ENCODE measurements around the gene TMEM52.

TMEM52 gene

DNA sequence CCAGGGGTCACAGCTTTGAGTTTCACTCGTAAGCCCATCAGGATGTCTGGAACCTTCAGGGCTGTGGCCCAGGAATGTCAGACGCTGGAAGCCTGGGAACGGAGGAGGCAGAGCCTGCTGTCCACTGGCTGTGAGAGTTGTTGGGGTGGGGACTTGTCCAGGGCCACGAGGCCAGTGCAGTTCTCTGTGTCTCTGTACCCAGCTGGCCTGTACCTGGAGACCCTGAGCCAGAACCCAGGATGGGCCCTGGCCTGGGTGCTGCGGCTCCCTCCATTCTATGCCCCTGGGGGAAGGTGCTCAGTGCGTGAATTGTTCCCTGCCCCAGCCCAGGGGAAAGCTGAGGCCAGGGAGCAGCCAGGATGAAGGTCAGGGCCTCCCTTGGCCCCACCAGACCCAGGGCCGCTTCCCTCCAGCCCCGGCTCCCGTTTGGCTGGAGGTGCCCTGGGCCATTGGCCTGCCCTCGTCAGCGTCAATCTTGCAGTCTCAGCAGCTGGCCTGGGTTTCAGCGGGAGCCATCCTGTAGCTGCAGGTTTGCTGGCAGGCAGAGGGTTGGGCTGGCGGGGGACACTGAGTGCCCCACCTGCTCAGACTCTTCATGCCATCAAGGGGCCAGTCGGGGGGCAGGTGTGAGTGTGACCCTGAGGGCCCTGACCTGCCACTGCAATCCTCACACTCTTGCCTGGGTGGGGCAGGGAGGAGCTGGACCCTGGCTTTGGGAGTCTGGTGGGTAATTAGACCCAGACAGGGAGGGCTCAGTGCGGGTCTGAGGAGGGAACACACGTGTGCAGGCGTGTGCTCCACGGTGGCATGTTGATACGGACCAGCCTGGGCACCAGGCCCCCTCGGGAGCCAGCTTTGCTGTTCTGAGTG, 4.7 kb downstream of the TMEM52 start:
- DNase-seq = no peak

DNA sequence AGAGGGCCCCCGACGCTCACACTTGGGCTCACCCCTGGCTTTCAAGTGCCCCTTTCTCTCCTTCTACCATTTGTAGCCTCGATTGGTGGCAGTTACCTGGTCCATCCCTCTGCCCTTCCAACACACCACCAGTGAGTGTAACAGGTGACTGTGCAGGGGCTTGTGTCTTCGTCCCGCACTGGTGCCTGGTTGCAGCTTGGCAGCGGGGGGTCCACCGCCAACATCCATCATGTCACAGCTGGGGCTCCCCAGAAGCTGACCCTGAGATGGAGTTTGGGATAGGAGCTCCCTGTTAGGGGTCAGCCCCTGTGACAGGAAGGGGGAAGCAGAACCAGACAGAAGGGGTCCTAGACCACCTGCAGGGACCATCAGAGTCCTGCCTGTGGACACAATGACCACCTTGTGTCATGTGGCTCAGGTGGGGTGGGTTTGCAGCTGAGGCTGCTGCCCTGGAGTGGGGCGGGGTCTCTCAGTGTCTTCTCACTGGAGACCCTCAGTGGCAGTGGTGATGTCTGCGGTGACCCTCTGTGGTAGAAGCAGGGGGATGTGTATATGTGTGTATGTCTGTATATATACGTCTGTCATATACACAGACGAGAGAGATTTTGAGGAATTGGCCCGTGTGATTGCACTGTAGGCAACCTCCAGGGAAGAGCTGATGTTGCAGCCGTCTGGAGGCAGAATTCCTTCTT, 7.6 kb downstream of the TMEM52 start:
- DNase-seq = no peak

DNA sequence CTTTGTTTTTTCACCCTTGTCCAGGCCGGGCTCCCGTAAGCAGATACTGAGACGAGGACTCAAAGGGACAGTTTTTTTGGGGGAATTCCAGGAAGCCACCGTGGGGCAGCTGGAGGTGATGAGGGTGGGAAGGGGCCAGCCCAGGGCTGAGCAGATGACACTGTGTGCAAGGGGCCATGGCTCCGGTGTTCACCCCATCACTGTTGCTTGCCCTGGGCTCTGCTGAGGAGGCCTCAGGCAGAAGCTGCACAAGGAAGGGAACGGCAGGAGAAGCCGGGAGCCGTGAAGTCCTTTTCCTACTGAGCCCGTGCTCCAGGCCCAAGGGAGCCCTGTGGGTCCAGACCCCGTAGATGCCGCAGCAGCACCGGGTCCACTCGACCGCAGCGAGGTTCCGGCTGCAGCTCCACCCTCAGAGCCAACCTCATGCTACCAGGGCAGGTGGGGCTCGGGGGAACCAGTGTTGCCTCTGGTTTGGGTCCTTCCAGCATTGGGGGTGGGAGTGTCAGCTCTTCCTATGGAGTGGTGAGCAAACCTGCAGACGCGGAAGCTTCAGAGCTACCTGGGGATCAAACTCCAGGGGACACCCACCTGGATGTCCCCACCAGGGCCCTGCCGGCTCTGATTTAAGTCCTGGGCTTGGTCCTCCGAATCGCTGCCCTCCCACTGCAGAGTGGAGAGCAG, 8.3 kb downstream of the TMEM52 start:
- DNase-seq = peak; percentile 61

DNA sequence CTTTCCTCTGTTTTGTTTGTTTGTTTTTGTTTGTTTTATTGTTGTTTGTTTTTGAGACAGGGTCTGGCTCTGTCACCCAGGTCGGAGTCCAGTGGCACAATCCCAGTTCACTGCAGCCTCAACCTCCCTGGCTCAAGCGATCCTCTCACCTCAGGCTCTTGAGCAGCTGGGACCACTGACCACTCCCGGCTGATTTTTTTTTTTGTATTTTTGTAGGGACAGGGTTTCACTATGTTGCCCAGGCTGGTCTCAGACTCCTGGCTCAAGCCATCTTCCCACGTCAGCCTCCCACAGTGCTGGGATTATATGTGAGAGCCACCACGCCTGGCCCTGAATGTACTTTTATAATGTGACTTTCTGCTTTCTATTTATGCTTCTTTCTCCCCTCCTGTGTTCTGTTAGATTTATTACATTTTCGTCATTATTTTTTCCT, 9.0 kb downstream of the TMEM52 start:
- no peak for DNase-seq

DNA sequence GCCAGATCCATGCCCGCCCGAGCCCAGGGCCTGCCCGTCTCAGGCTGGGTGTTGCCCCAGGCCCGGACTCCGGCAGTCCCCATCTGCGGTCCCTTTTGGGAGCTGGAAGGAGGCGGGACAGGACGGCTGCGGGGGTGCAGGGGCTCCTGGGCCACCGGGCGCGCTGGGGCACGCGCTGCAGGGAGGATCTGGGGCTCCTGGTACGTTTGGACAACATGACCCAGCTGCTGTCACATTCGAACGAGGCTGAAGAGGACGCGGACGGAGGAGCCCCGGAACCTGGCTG, 10.6 kb downstream of the TMEM52 start:
- no peak for DNase-seq

DNA sequence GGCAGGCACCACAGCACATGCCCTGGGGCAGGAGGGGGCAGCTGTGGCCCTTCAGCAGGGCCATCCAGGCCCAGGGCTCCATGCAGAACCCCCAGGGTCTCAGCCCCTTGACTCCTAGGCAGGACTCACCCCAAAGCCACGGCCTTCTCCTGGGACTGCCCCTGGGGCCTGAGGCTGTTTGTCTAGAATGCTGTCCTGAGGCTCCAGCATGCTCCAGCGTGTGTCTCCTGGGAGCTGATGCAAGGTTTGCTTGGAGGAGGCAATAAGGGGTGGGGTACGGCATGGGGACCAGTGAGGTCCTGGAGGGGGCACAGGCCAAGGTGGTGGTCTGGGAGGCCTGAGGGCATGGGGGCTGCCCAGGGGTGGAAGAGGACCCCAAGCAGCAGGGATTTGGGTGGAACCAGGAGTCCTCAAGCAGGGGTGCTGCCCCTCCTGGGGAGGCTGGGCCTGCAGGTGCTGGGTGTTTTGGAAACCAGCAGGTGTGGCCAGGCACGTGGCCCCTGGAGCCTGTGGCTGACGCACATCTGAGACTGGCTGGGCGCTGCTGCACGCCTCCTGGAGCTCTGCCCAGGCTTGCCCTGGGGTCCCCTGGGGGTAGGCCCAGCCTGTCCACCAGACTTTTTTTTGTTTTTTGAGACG, 11.9 kb downstream of the TMEM52 start:
- DNase-seq = no peak

DNA sequence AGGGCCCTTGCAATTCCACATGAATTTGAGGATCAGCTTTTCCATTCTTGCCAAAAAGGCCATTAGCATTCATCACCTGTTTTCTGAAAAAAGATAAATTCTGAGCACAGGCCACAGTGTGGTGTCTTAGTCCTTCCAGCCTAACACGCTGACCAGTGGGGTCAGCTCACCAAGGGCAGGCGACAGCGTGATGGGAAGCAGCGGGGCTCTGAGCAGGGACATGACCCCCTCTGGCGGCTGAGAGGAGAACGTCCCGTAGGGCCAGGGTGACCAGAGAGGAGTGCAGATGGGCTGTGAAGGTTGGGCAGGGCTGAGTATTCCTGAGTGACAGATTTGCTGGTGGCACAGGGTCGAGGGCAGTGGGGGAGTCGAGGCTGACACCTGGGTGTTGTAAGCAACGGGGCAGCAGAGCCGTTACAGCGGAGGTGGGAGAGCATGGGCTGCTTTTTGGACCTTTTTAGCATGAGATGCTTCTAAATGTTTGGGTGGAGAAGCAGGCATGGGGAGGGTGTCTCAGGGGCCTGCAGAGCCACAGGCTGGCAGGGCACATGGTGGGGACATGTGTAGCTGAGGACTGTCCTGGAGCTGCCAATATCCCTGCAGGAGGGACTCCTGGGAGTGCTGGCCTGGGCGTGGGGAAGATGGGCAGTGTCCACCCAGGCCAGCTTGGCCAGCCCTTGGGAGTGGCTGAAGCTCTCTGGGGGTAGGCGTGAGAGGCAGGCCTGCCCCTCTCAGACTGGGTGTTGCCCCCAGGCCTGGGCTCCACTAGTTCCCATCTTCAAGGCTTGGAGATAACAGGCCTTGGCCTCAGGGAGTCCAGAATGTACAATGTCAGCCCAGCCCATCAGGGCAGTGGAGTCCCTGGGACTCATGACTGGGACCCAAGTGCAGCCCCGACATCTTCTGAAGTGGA, 12.6 kb downstream of the TMEM52 start:
- peak; percentile 89 for DNase-seq

DNA sequence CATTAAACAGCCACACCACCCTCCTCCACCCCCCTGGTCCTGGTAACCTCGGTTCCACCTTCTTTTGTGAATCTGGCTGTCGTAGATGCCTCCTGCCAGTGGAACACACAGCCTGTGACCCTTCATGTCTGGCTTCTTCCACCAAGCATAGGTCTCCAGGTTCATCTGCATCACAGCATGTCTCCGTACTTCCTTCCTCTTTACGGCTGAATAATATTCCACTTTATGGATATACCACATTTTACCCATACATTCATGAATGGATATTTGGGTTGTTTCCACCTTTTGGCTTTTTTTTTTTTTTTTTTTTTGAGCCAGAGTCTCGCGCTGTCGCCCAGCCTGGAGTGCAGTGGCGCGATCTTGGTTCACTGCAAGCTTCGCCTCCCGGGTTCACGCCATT, 15.9 kb downstream of the TMEM52 start:
- no peak for DNase-seq

DNA sequence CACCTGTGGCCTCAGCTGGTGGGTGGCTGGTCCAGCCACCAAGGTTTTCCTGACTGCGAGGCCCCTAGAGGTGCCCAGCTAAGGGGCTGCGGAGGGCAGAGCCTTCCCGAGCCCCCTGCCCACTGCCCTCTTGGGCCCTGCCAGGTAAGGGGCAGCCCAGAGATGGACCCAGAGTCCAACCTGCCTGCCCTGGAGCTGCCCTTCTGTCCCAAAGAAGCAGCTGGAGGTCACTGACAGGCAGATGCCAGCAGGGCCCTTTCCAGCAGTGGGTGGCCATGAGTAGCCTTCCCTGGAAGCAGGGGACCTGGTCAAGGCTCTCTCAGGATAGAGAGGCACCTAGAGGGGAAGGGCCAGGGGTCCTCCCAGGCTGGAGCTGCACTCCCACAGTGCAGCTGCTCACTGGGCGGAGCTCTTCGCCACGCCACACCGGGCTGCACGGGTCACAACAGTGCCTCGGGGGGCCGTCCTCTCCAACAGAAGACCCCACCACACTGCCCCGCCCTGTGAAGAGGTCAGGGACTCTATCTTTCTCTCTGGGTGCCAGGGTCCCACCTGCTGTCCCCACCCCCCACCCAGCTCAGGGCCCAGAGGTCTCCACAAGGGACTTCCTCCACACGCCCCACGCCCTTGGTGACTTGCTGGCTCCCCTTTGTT, 17.3 kb downstream of the TMEM52 start:
- DNase-seq = no peak

DNA sequence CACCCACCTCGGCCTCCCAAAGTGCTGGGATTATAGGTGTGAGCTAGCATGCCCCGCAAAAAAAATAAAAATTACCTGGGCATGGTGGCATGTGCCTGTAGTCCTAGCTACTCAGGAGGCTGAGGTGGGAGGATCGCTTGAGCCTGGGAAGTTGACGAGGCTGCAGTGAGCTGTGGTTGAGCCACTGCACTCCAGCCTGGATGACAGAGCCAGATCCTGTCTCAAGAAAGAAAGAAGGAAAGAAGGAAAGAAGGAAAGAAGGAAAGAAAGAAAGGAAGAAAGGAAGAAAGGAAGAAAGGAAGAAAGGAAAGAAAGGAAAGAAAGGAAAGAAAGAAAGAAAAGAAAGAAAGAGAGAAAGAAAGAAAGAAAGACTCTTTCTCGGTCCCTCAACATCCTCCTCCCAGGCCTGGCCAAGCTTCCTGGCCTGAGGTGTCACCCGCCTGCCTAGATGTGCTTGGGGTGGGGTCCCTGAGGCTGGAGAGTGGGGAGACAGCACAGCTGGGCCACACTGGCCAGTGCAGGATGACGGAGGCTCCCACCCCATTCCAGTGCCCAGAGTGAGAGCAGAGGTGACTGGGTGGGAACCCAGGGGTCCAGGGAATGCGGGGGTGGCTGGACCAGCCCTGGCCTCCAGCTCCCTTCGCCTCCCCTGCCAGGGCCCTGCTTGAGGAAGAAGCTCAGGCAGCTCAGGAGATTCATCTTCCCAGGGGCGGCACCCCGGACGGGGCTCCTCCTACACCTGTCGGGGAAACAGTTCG, 18.0 kb downstream of the TMEM52 start:
- no peak for DNase-seq

DNA sequence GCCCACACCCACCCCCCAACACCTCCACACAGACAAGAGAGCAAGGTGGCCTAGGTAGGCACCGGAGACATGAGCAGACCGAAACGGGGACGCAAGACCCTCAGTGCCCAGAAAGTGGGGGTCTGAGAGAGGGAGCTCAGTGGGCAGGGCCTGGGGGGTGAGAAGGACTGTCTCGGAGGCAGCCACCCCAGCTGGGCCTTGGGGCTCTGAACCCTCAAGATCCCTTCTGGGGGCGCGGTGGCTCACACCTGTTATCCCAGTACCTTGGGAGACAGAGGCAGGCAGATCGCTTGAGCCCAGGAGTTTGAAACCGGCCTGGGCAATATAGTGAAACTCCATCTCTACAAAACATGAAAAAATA, 19.1 kb downstream of the TMEM52 start:
- DNase-seq = no peak

DNA sequence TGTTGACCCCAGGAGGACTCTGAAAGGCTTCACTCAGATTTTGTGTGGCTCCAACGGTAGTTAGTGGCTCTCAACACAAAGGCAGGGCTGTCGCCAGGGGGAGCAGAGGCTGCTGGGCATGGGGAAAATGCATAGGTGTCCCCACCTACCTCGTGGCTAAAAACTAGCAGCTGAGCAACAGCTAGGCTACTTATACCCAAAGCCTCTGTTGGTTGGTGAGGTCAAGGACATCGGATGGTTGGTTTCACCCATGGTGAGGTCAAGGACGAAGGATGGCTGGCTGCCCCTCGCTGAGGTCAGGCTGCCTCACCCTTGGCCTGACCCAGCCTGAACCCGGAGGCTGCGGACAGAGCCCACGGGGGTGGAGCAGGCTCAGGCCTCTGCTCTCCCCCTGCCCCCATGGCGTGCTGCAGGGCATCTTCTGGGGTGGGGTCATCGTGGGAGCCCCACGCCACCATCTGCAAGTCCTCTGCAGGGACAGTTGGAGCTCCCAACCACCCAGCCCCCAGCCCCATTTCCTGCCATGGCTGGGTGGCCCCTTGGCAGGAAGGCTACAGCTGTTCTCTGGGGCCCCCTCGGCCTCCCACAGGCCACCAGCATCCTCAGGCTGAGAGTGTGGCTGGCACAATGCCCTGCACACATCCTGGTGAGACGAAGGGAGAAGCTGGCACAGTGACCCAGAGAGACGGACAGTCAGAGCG, 19.7 kb downstream of the TMEM52 start:
- DNase-seq = no peak

DNA sequence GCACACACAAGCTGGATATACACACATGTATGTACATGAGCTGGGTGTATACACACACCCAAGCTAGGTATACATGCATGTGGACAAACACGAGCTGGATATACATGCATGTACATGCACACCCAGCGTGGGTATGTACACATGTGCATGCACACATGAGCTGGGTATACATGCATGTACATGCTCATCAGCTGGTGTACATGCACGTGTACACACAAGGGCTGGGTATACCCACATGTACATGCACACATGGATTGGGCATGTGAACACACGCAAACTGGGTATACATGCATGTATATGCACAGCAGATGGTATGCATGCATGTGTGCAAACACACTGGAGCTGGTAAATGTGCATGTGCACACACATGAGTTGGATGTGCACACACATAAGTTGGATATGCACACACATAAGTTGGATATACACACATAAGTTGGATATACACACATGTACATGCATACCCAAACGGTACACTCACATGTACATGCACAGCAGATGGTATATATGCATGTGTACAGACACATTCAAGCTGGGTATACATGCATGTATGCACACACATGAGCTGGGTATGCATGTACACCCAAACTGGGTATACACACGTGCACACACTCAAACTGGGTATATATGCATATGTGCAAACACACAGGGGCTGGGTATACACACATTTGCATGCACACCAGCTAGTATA, 20.7 kb downstream of the TMEM52 start:
- DNase-seq = no peak

DNA sequence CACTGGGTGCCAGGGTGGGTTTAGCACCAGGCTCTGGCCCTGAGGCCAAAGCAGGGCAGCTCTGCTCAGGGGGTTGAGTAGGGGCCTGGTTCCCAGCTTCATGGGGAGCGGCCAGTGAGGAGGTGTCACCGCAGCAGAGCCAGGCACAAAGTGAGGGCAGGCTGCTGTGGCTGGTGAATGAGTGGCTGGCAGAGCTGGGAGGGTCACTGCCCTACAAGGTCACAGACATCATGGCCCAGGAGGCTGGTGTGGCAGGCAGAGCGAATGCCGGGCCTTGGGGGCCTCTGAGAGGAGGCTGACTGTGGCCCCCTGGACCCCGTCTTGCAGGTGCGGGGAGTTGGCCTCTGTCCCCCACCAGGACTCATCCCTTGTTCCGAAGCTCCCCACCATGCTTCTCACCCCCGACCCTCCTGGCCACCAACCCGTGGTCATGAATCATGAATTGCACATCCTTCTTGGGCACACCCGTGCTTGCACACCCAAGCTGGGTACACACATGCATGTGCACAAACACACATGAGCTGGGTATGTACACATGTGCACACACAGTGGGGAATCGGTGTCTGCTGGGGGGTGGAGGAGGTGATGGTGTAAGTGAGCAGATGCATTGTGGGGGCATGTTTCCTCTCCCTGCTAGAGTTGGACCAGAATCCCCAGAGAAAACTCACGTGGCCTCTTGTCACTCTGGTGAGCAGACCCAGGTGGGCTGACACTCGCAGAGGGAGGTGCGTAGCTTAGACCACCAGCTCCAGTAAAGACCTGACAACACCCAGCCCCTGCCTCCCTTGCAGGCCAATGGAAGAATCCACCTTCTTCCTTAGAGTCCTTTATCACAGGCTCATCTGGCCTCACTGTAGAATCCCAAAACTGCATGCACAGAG, 23.4 kb downstream of the TMEM52 start:
- no peak for DNase-seq

DNA sequence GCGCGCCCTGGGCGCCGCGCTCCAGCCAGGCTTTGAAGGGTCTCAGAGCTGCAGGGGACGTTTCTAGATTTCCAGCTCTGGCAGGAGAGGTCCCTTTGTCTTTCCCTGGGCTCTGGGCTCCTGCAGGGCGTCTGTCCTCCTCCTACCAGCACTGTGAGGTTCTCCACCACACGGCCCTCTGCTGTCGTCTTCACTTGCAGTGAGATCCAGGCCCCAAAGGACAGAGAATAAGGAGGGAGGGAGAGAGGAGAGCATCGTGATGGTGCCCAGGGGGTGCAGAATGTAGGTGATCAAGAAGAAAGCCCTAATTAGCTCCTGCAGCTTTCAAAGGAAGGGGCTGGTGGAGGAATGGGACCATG, 24.0 kb downstream of the TMEM52 start:
- DNase-seq = no peak

DNA sequence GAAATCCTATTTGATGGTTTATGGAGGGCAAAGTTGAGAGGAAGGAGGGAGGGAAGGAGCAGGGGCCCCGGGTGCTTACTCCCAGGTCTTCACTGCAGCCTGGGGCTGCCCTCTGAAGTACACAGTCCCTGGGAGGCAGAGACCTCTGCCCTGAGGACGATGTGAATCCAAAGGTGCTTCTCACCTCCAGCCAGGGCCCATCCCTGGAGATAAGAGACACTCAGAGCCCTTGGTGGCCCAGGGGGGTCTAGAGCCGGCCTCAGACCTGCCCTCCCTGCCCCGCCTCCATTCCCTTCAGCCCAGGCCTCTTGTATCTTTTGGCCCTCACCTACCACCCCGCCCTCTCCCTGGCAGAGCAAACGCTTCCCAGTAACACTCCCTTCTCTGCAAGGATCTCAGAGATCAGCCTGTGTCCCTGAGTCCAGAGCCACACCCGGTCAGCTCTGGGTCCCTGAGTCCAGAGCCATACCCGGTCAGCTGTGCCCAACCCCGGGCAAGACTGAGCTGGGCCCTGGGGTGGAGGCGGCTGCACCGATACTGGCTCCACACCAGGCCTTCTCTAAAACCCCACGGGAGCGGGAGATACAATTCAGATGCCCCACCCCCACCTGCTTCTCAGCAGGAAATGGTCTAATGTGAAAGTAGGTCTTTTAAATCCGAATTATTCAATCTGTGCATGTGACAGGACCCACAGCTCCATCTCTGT, 24.6 kb downstream of the TMEM52 start:
- DNase-seq = no peak

DNA sequence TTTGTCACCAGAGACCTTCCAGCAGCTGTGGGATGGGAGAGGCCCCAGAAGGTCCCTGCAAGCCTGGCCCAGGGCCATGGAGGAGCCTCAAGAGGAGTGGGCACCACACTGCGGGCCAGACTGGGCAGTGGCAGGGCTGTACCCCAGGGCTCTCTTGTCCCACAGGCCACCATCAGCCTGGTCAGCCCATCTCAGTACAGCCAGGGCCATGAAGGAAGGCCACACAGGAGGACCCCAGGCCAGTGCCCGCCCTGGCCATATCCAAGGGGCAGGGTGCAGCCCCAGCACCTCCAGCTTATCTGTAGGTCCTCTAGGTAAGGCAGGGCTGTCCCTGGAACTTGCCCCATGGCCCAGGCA, 25.1 kb downstream of the TMEM52 start:
- no peak for DNase-seq

DNA sequence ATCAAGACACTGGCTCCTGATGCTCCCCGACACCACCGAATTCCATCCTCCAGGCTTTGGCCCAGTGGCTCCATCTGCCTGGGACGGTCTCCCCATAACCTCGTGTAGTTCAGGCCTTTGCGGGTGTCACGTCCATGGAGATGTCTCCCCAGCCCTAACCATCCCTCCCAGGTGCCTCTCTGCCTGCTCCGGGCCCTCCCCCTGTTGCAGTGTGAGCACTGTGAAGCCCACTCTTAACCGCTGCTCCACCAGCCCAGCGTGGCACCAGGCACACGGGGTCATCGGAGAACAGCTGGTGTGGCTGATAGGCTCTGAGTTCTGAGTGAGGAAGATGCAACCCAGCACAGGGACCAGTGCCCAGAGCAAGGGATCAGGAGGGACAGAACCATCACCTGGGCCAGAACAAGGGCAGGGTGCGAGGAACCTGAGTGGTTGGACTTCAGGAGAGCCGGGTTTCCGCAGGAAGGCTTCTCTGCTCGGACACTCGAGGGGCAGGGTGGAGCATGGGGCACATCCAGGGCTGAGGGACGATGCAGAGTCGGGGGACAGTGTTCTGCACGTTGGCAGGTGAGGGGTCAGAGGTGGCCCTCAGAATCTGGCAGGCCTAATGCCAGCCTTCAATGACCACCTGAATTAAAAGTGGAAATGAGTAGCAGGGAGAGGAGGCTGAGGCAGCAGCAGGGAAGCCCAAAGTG, 25.6 kb downstream of the TMEM52 start:
- no peak for DNase-seq
